Measurements from ENCODE around the gene FAM110C.
"Not testable (repeated sequence)": the region's sequence is repeated elsewhere in the genome, so short reads cannot be mapped to it uniquely, and the experiment has no call there.

The FAM110C gene, protein sequence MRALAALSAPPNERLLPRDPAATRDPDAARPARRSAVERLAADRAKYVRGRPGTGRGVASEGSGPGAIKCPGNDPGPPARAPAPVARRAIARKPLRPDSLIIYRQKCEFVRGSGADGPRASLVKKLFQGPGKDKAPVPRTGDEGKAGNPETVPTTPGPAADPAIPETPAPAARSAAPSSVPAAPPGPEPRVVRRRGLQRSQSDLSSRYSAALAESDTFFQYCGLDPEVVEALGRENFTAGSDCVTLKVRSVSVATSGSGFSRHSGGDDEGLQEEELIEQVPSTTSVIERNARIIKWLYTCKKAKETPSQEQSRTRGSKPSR

GRCh38 chr2:46471-47345 lies at the start of gene FAM110C:
Gene FAM110C, minus strand, starts transcription at chr2:46505. Its CDS starts 120 bp downstream, at chr2:46385.
- no peak for DNase-seq (ENCODE audit: low read depth)

- DNase-seq (ENCODE audit: low read depth): no peak
These were observed 46.0 kb upstream of the FAM110C start for GRCh38 chr2:92326-92725.

GRCh38 chr2:90645-91312 lies 44.5 kb upstream of the FAM110C start:
- DNase-seq (ENCODE audit: low read depth): no peak

- DNase-seq (ENCODE audit: low read depth): no peak
These were observed 39.5 kb upstream of the FAM110C start for GRCh38 chr2:85761-86160.

GRCh38 chr2:84121-84520 lies 37.8 kb upstream of the FAM110C start:
- no peak for DNase-seq (ENCODE audit: low read depth)

- DNase-seq (ENCODE audit: low read depth): no peak
These were observed 34.8 kb upstream of the FAM110C start for GRCh38 chr2:80971-81736.

DNA sequence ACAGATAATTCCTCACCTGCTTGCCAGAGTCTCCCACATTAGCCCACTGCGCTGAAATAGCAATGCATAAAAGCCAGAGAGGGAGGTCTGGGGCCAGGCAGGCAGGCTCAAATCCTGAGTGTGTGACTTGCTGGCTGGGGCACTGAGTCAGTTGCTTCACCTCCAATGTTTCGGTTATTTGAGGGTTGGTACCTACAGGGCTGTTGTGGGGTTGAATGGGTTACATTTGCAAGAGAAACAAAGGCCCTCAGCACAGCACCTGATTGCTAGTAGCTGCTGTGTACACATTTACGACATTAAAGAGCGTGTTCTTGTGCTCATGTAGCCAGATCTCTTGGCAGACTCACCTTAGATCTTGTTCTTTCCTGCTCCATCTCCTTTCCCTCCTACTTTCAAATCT lies 34.1 kb upstream of the FAM110C start:
- DNase-seq (ENCODE audit: low read depth): no peak

DNA sequence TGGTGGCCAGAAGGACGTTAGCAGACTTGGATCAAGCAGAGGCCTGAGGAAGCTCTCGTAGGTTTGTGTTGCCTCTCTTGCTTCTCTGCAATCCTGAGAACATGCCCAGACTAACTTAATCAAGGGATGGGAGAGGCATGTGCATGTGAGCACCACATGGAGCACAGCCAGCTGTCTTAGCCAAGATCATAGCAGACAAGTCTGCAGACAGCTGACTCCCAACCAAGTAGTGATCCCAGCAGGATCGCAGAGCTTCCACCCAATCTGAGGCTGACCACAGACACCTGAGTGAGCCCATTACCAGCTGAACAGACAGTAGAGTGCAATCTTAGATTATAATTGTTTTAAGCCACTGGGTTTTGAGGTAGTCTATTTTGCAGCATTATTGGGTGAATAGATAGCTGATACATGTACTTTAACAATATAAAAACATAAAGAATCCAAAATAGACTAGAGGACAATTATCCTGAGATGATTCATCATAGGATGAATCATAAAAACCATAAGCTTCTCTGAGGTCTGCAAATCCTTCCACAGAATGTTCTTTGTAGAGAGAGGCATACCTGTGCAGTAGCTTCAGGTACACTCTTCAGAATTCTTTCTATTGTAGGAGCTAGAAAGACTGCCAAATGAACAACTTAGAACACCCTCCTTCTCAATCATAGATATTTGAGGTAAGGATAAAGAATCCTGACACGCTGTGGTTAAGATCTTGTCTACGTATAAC lies 25.2 kb upstream of the FAM110C start:
- DNase-seq (ENCODE audit: low read depth): no peak

DNA sequence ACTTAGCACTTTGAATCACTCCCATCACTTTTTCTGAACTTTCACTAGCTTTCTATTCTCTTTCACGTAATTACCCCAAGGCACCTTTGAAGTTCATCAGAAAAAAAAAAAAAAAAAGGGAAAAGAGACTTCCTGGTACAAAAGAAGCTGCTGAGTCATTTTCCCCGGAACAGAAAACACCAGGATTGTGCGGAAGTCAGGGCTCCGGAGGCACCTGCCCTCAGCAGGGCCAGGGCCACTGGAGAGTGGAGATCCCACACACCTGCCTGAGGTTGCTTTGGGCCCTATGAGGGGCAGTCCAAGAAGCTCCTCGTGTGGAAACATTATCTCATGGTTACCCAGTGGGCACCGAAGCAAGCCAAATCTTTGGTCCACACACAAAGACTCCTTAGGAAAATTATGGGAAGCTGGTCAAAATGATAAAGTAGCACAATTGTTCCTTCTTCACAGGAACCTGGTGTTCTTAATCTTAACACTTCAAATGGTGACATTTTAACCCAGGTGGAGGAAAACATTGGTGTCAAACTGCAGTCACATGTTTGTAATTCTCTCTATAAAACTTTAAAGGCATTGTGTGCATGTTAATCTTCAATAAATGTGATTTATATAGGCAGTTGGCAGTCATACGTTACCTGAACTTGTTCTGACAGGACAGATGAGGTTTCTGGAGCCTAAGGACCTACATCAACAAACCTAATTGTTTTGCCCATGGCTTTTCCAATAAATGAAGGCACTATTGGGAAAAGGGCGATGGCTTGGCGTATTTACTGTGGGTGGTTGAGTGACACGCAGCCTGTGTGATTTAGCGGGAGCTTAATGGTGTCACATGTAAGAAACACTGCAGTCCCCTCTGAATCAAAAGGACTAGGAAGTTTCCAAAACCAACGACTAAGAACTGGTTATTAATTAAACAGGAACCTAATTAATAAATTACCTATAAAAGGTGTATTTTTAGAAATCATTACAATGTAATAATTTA lies 23.4 kb upstream of the FAM110C start:
- DNase-seq (ENCODE audit: low read depth): no peak

GRCh38 chr2:68637-69036 lies 22.3 kb upstream of the FAM110C start:
- not testable (repeated sequence) for DNase-seq (ENCODE audit: low read depth)

DNA sequence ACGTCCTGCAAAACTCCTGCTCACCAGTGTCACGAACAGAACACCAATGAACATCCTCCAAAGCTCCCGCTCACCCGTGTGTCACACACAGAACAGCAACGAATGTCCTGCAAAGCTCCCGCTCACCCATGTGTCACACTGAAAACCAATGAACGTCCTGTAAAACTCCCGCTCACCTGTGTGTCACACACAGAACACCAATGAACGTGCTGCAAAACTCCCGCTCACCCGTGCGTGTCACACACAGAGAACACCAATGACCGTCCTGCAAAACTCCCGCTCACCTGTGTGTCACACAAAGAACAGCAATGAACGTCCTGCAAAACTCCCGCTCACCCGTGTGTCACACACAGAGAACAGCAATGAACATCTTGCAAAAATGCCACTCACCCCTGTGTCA lies 20.5 kb upstream of the FAM110C start:
- DNase-seq (ENCODE audit: low read depth): no peak

DNA sequence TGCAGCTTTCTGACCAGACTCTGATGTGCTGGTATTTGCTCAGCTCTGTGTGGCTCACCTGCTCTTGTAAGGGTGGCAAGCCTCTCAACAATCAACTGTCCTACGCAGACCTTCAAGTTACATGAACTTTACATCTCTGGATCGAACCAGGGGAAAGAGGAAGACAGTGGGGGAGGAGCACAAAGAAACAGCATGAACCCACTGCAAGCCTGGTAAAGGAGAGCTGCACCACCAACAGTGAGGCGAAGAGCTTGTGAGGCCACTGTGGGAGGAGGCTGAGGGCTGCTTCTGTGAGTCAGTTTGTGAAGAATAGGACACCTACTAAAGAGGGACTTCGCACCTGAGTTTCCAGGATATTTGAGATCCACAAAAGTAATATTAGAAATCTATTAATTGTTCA lies 18.8 kb upstream of the FAM110C start:
- no peak for DNase-seq (ENCODE audit: low read depth)

DNA sequence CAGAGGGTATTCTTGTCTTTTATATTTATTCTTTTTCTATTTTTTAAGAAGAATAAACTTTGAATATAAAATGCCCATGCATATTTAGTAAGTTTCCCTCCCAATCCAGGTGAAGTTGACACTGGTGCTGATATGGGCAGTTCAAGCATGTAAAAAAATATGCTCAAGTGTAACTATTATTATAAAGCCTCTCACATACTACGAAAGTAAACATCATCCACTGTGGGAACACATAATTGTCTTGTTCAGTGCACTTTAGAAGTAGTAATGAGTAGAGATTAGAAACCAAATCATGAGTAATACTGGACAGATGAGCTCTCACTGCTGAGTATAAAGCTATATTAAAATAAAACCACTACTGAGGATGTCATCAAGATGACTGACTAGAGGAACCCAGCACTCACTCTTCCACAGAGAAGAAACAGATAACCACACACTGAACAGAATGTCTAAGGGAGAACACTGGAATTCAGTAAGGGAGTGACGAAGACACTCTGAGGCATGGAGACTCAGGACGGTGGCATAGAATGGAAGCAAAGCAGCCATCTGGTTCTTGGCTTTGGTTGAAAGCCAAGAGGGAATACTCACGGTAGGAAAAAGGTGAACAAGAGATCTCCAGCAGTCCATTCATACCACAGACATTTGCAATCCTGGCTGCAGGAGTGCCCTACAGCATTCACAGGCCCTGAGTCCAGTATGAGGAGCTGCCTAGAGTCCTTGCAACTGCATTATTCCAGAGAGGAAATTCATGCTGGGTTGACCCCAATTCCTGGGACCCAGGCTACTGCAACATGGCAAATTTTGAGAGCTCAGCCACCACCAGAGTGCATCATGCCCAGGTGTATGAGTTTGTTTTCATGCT lies 9.5 kb upstream of the FAM110C start:
- no peak for DNase-seq (ENCODE audit: low read depth)

GRCh38 chr2:51613-52012 lies 5.3 kb upstream of the FAM110C start:
- no peak for DNase-seq (ENCODE audit: low read depth)

DNA sequence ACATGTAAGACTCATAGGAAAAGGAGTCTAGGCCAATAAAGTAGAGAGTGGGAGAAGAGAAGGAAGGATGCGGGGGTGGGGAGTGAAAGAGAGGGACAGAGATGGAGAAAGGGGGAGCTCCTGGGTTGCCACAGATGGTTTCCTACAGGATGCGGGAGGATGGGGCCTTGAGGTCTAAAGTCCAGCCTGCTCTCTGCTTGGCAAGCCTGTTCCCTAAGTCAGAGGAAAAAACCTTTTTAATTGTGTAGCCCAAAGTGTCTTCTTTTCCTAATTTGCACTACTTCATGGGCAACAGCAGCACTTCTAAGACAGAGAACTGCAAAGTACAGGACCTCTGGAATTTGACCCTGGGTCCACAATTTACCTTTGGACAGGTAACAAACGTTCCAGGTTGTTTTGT lies 1.4 kb upstream of the FAM110C start:
- DNase-seq (ENCODE audit: low read depth): no peak

GRCh38 chr2:47346-47725 lies 1.0 kb upstream of the FAM110C start:
- DNase-seq (ENCODE audit: low read depth): no peak

DNA sequence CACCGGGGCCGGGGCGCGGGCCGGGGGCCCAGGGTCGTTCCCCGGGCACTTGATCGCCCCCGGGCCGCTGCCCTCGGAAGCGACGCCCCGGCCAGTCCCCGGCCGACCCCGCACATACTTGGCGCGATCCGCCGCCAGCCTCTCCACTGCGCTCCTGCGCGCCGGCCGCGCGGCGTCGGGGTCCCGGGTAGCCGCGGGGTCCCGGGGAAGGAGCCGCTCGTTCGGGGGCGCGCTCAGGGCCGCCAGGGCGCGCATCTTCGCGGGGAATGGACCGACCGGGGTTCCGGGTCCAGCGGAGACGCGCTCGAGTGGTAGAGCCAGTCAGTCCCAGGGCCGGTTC lies 204 bp downstream of the FAM110C start:
- no peak for DNase-seq (ENCODE audit: low read depth)

DNA sequence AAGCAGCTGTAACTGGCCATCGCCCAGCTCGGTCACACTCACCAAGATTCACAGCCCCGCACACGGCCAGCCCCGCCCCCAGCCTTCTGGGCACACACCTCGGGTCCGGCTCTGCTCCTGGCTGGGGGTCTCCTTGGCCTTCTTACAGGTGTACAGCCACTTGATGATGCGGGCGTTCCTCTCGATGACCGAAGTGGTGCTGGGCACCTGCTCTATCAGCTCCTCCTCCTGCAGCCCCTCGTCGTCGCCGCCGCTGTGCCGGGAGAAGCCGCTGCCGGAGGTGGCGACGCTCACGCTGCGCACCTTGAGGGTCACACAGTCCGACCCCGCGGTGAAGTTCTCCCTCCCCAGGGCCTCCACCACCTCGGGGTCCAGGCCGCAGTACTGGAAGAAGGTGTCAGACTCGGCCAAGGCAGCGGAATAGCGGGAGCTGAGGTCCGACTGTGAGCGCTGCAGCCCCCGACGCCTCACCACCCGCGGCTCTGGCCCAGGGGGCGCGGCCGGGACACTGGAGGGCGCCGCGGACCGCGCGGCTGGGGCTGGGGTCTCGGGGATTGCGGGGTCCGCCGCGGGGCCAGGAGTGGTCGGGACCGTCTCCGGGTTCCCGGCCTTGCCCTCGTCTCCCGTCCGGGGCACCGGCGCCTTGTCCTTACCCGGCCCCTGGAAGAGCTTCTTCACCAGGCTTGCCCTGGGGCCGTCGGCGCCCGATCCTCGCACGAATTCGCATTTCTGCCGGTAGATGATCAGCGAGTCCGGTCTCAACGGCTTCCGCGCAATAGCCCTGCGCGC lies 769 bp downstream of the FAM110C start:
- DNase-seq (ENCODE audit: low read depth): no peak

Measured in stimulated activated CD8-positive, alpha-beta memory T cell treated with anti-CD3 and anti-CD28 coated beads, Interleukin-15, amount 100 ng/mL, for 24 hours (primary cell).